IMR-90 (cell line): Measurements from ENCODE around the gene FASTKD1. TPM values are rescaled to one million over a fixed set of nuclear protein-coding genes. Genes with fewer than 3 reads are reported as not detected.

Experiments used
- ATAC-seq: fragments of 200-7000 bp; cut with Tn5 transposase; 2 replicates; pipeline ENCODE4 v1.9.1; 2020; ENCODE audit warnings: low read depth, mild to moderate bottlenecking, moderate library complexity
- BruUV-seq: library from RNA; stranded (reverse); fragments of 400-500 nt; replicated peaks from 2 replicates; lab custom pipeline; 2021; lab: Mats Ljungman, UMichigan
- CTCF ChIA-PET: fragments of 300-600 bp; formaldehyde crosslinking; extraction: SDS; loops from one replicate; lab custom pipeline; 2021; ENCODE audit warnings: antibody characterized with exemption; lab: Yijun Ruan, JAX
- POLR2A ChIA-PET: fragments of 300-600 bp; sonication (Branson Sonifier 250); formaldehyde crosslinking; loops from one replicate; lab custom pipeline; 2022; ENCODE audit warnings: antibody characterized with exemption; ENCODE audit not compliant: unreplicated experiment; lab: Charles Lee
- DNase-seq: peaks from one replicate; pipeline ENCODE4 v3.0.0; 2013
- H2AFZ ChIP-seq: replicated peaks from 2 replicates; pipeline ENCODE3; 2013; ENCODE audit warnings: low read length, mild to moderate bottlenecking; ENCODE audit not compliant: poor library complexity
- H2AK5ac ChIP-seq: 2 replicates; pipeline ENCODE4 v1.6.1; 2013; ENCODE audit warnings: low read depth, low read length, inconsistent platforms
- H2AK9ac ChIP-seq: replicated peaks from 2 replicates; pipeline ENCODE3; 2013; ENCODE audit warnings: mild to moderate bottlenecking, low read depth, low read length, moderate library complexity; ENCODE audit not compliant: poor library complexity
- H2BK120ac ChIP-seq: 2 replicates; pipeline ENCODE4 v1.6.1; 2013; ENCODE audit warnings: low read depth, low read length, inconsistent platforms
- H2BK15ac ChIP-seq: 3 replicates; pipeline ENCODE4 v1.6.1; 2013; ENCODE audit warnings: low read depth, low read length, inconsistent platforms
- H2BK20ac ChIP-seq: 2 replicates; pipeline ENCODE4 v1.6.1; 2013; ENCODE audit warnings: low read depth, mild to moderate bottlenecking, inconsistent platforms, low read length, moderate library complexity
- H2BK5ac ChIP-seq: 2 replicates; pipeline ENCODE4 v1.6.1; 2013; ENCODE audit warnings: mild to moderate bottlenecking, low read depth, low read length, inconsistent platforms; ENCODE audit not compliant: poor library complexity, severe bottlenecking
- H3K14ac ChIP-seq: replicated peaks from 2 replicates; pipeline ENCODE4 v1.6.1; 2013; ENCODE audit warnings: low read depth, low read length, inconsistent platforms
- H3K18ac ChIP-seq: 2 replicates; pipeline ENCODE4 v1.6.1; 2013; ENCODE audit warnings: low read depth, low read length, control low read depth
- H3K23ac ChIP-seq: 2 replicates; pipeline ENCODE4 v1.6.1; 2013; ENCODE audit warnings: low read depth, low read length, inconsistent platforms
- H3K27ac ChIP-seq: 2 replicates; pipeline ENCODE4 v1.5.1; 2013; ENCODE audit warnings: mild to moderate bottlenecking, control low read depth, low read length; ENCODE audit not compliant: insufficient read depth
- H3K27me3 ChIP-seq: 2 replicates; pipeline ENCODE4 v1.6.1; 2013; ENCODE audit warnings: low read length; ENCODE audit not compliant: control insufficient read depth, insufficient read depth
- H3K36me3 ChIP-seq: 2 replicates; pipeline ENCODE4 v1.6.1; 2013; ENCODE audit warnings: low read length, mixed read lengths; ENCODE audit not compliant: control insufficient read depth, insufficient read depth
- H3K4ac ChIP-seq: 2 replicates; pipeline ENCODE4 v1.6.1; 2013; ENCODE audit warnings: low read depth, low read length, inconsistent platforms
- H3K4me1 ChIP-seq: 2 replicates; pipeline ENCODE4 v1.6.1; 2013; ENCODE audit warnings: low read length, mixed read lengths; ENCODE audit not compliant: control insufficient read depth, insufficient read depth
- H3K4me2 ChIP-seq: 2 replicates; pipeline ENCODE4 v1.6.1; 2013; ENCODE audit warnings: low read depth, mild to moderate bottlenecking, control low read depth, low read length, moderate library complexity
- H3K4me3 ChIP-seq: 2 replicates; pipeline ENCODE4 v1.5.1; 2013; ENCODE audit warnings: low read depth, mild to moderate bottlenecking, control low read depth, low read length, moderate library complexity; ENCODE audit not compliant: insufficient read depth
- H3K56ac ChIP-seq: 2 replicates; pipeline ENCODE4 v1.6.1; 2013; ENCODE audit warnings: low read length, inconsistent platforms; ENCODE audit not compliant: insufficient read depth; ENCODE audit errors: extremely low read depth
- H3K79me1 ChIP-seq, 2 experiments: 2 replicates each; pipeline ENCODE4 v1.6.1; 2013; ENCODE audit warnings: low read length in 2 of 2, inconsistent platforms in 1 of 2, low read depth in 1 of 2
- H3K9ac ChIP-seq: 2 replicates; pipeline ENCODE4 v1.6.1; 2013; ENCODE audit warnings: low read depth, low read length, control low read depth
- H3K9me1 ChIP-seq: 2 replicates; pipeline ENCODE4 v1.6.1; 2013; ENCODE audit warnings: low read length, inconsistent platforms; ENCODE audit not compliant: insufficient read depth
- H3K9me3 ChIP-seq: 2 replicates; pipeline ENCODE4 v1.6.1; 2013; ENCODE audit warnings: low read length; ENCODE audit not compliant: control insufficient read depth, insufficient read depth
- H4K20me1 ChIP-seq: 2 replicates; pipeline ENCODE4 v1.6.1; 2013; ENCODE audit warnings: low read length, inconsistent platforms; ENCODE audit not compliant: insufficient read depth
- H4K5ac ChIP-seq: 2 replicates; pipeline ENCODE4 v1.6.1; 2013; ENCODE audit warnings: mild to moderate bottlenecking, low read depth, low read length, control low read depth
- H4K8ac ChIP-seq, 2 experiments: 2 replicates each; pipeline ENCODE4 v1.6.1; 2013; ENCODE audit warnings: low read depth in 2 of 2, low read length in 2 of 2, control low read depth in 1 of 2, inconsistent platforms in 1 of 2
- H4K91ac ChIP-seq: 2 replicates; pipeline ENCODE4 v1.6.1; 2013; ENCODE audit warnings: low read depth, low read length, inconsistent platforms; ENCODE audit not compliant: insufficient read depth
- BHLHE40 ChIP-seq: fragments of 150-350 bp; IDR thresholded peaks from 2 replicates; pipeline ENCODE4 v1.6.1; 2016; ENCODE audit warnings: mild to moderate bottlenecking, low read depth, low read length
- FOS ChIP-seq: fragments of 150-350 bp; IDR thresholded peaks from 2 replicates; pipeline ENCODE4 v1.6.1; 2016; ENCODE audit warnings: low read depth, low read length
- RFX5 ChIP-seq: IDR thresholded peaks from 2 replicates; pipeline ENCODE4 v1.8.0; 2012; ENCODE audit warnings: low read depth, mild to moderate bottlenecking, low read length, moderate library complexity
- WGBS, 2 experiments: methylation state at CpG; one replicate each; pipeline versions ENCODE4 v1.1.5 to v1.1.7; 2013; ENCODE audit warnings: missing lambda C conversion rate in 2 of 2; ENCODE audit not compliant: insufficient read length in 1 of 2; ENCODE audit errors: extremely low coverage in 2 of 2; 5-methylcytosine and 5-hydroxymethylcytosine counted together
- dilution Hi-C: fragments of 300-500 bp; cut with HindIII; formaldehyde crosslinking; loops from one replicate; pipeline ENCODE4 v1.14.3; 2018; ENCODE audit warnings: low sequenced_read_pairs; ENCODE audit not compliant: unreplicated experiment
- in situ Hi-C: fragments of 300-500 bp; cut with MboI; formaldehyde crosslinking; loops from 3 replicates; pipeline ENCODE4 v1.14.3; 2019; ENCODE audit warnings: low sequenced_read_pairs, inconsistent platforms, mixed read lengths
- intact Hi-C: fragments of 100-400 bp; cut with micrococcal nuclease; formaldehyde crosslinking; loops from 2 replicates; pipeline ENCODE4 v1.10.0; 2022
- polyA plus RNA-seq, 3 experiments: library from polyadenylated mRNA; depleted of rRNA; stranded (reverse); fragments of >200 nt; gene quantifications; 2 replicates each; pipeline ENCODE4 v1.2.3, GENCODE V29; 2012; ENCODE audit warnings: low replicate concordance in 1 of 3
- total RNA-seq: library from RNA; depleted of rRNA; stranded (reverse); fragments of >200 nt; gene quantifications from 2 replicates; pipeline ENCODE4 v1.2.3, GENCODE V29; 2012

The FASTKD1 gene
- total and polyA plus RNA-seq, 2 of the 4 experiments (the other 2 are of a cell fraction) = 11.4 to 11.5 TPM

DNA sequence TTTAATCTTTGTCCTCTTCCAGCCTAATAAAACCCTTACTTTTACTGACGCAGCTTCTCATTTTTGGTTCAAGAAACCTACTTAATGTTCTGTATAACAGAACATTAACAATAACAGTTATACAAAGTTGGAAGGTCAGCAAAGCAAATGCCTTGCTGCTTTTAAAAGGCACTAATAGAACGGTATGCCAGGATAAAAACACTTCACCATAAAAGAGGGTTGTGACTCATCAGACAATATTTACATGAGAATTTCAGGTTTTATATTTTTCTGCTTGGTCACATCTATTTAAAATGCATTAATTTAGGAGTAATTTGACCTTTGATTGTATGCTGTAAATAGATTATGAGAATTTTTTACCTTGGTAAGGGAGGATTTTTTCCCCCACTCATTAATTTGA is 61.1 kb downstream of the FASTKD1 start:
- Histone ChIP-seq H3K23ac (no peak overlapping the region), H3K27ac (no peak overlapping the region), H4K91ac (no peak overlapping the region), H3K4me3 (no peak overlapping the region), H2BK20ac (no peak overlapping the region), H2BK15ac (no peak overlapping the region), H3K9me1 (peaks cover 5% of the 10 kb centered on the region; the same call in 1 of the 2 replicates), H3K18ac (no peak overlapping the region), H3K56ac (no peak overlapping the region), H3K4ac (no peak overlapping the region), H4K5ac (no peak overlapping the region), H4K20me1 (no peaks in the 10 kb centered on the region), H3K9me3 (0 out of 2 replicates have a peak, but pooled peaks cover 3% of the 10 kb centered on the region), H3K27me3 (no peaks in the 10 kb centered on the region), H3K9ac (no peak overlapping the region), H3K14ac (no peak overlapping the region), H2AK5ac (no peak overlapping the region), H2BK5ac (no peak overlapping the region), H2AK9ac (no peak overlapping the region), H3K79me1 (no peaks in the 10 kb centered on the region), H2AFZ (no peak overlapping the region), H3K36me3 (no peaks in the 10 kb centered on the region), H2BK120ac (no peak overlapping the region), H3K4me1 (peaks cover 2% of the 10 kb centered on the region; the same call in 1 of the 2 replicates), H3K4me2 (no peak overlapping the region; the same call in 1 of the 2 replicates), H4K8ac (no peak overlapping the region)
- intact Hi-C loops = no loop called here
- ATAC-seq = peak; percentile 70; the same call in 1 of the 2 replicates
- in situ Hi-C loops = no loop called here
- TF ChIP-seq FOS (peak; percentile 23; the same call in 1 of the 2 replicates), RFX5 (no peak), BHLHE40 (no peak)
- BruUV-seq = no TSS peak
- dilution Hi-C loops = no loop called here
- POLR2A ChIA-PET = no interaction called here
- WGBS, 2 experiments = no CpG with 5 or more reads among the region's 2 CpGs
- CTCF ChIA-PET = no interaction called here
- DNase-seq = peak; percentile 47
